Parathyroid adenoma (tissue), 2 donors: ENCODE data around the gene COX4I2.
"Not testable (repeated sequence)": the region's sequence is repeated elsewhere in the genome, so short reads cannot be mapped to it uniquely, and the experiment has no call there.

Experiments used
- H2AFZ ChIP-seq: fragments of 300-600 bp; sonication (generic); one replicate; pipeline ENCODE4 v1.7.0; 2017; ENCODE audit warnings: antibody characterized with exemption, mild to moderate bottlenecking
- H3K27ac ChIP-seq: fragments of 300-600 bp; sonication (generic); one replicate; pipeline ENCODE4 v1.7.0; 2017
- H3K27me3 ChIP-seq: fragments of 300-600 bp; sonication (generic); one replicate; pipeline ENCODE4 v1.7.0; 2017; ENCODE audit warnings: low read length; ENCODE audit not compliant: control insufficient read depth, insufficient read depth
- H3K36me3 ChIP-seq: fragments of 300-600 bp; sonication (generic); one replicate; pipeline ENCODE4 v1.7.0; 2017; ENCODE audit warnings: low read length; ENCODE audit not compliant: control insufficient read depth, insufficient read depth
- H3K4me1 ChIP-seq: fragments of 300-600 bp; sonication (generic); one replicate; pipeline ENCODE4 v1.7.0; 2017; ENCODE audit warnings: control low read depth
- H3K4me2 ChIP-seq: fragments of 300-600 bp; sonication (generic); one replicate; pipeline ENCODE4 v1.7.0; 2017; ENCODE audit warnings: low read length
- H3K4me3 ChIP-seq: fragments of 300-600 bp; sonication (generic); one replicate; pipeline ENCODE4 v1.7.0; 2017; ENCODE audit warnings: low read depth, low read length
- H3K79me2 ChIP-seq: fragments of 300-600 bp; sonication (generic); one replicate; pipeline ENCODE4 v1.7.0; 2017; ENCODE audit warnings: control low read depth
- H3K9ac ChIP-seq: fragments of 300-600 bp; sonication (generic); one replicate; pipeline ENCODE4 v1.7.0; 2017; ENCODE audit warnings: mild to moderate bottlenecking
- H3K9me3 ChIP-seq: fragments of 300-600 bp; sonication (generic); one replicate; pipeline ENCODE4 v1.7.0; 2017; ENCODE audit warnings: low read length; ENCODE audit not compliant: control insufficient read depth
- CTCF ChIP-seq: fragments of 300-600 bp; sonication (generic); IDR thresholded peaks from one replicate; pipeline ENCODE4 v1.7.0; 2017; ENCODE audit warnings: antibody characterized with exemption, mild to moderate bottlenecking
- donor health status: primary hyperparathyroidism.

Gene COX4I2

GRCh38 chr20:31607640-31608250 is 30.0 kb upstream of the COX4I2 start:
- no peaks in the 10 kb centered on the region for H3K27me3 ChIP-seq
- no peaks in the 10 kb centered on the region for H3K36me3 ChIP-seq
- H3K79me2 ChIP-seq: no peaks in the 10 kb centered on the region
- no peak overlapping the region for H2AFZ ChIP-seq
- H3K9ac ChIP-seq: no peak overlapping the region
- TF ChIP-seq CTCF: no peak
- H3K4me1 ChIP-seq: peaks cover 7% of the 10 kb centered on the region
- no peak overlapping the region for H3K4me2 ChIP-seq
- H3K4me3 ChIP-seq: no peak overlapping the region
- H3K27ac ChIP-seq: peak overlapping the region; percentile 47
- H3K9me3 ChIP-seq: no peaks in the 10 kb centered on the region

GRCh38 chr20:31608251-31608945 is 29.3 kb upstream of the COX4I2 start:
- H3K79me2 ChIP-seq: no peaks in the 10 kb centered on the region
- H3K9me3 ChIP-seq: no peaks in the 10 kb centered on the region
- H2AFZ ChIP-seq: peak overlapping the region; percentile 70
- TF ChIP-seq CTCF: no peak
- peak overlapping the region; percentile 47 for H3K27ac ChIP-seq
- no peak overlapping the region for H3K4me3 ChIP-seq
- H3K36me3 ChIP-seq: no peaks in the 10 kb centered on the region
- no peak overlapping the region for H3K4me2 ChIP-seq
- no peak overlapping the region for H3K9ac ChIP-seq
- peaks cover 7% of the 10 kb centered on the region for H3K4me1 ChIP-seq
- H3K27me3 ChIP-seq: no peaks in the 10 kb centered on the region

GRCh38 chr20:31612271-31612640 is 25.5 kb upstream of the COX4I2 start:
- H3K4me1 ChIP-seq, H3K4me2 ChIP-seq, H3K9ac ChIP-seq, H3K27ac ChIP-seq, H3K4me3 ChIP-seq, H3K9me3 ChIP-seq, H3K27me3 ChIP-seq, H3K36me3 ChIP-seq, H3K79me2 ChIP-seq, H2AFZ ChIP-seq: not testable (repeated sequence)

- no peaks in the 10 kb centered on the region for H3K36me3 ChIP-seq
- H3K4me1 ChIP-seq: no peaks in the 10 kb centered on the region
- H3K27me3 ChIP-seq: no peaks in the 10 kb centered on the region
- H3K4me2 ChIP-seq: no peak overlapping the region
- no peak overlapping the region for H2AFZ ChIP-seq
- no peaks in the 10 kb centered on the region for H3K79me2 ChIP-seq
- no peak overlapping the region for H3K9ac ChIP-seq
- no peaks in the 10 kb centered on the region for H3K9me3 ChIP-seq
- H3K4me3 ChIP-seq: no peak overlapping the region
- H3K27ac ChIP-seq: no peak overlapping the region
- TF ChIP-seq CTCF: no peak
Measured at GRCh38 chr20:31615416-31615815, 22.3 kb upstream of the COX4I2 start.

GRCh38 chr20:31617432-31618104 is 20.1 kb upstream of the COX4I2 start:
- TF ChIP-seq CTCF: no peak
- Histone ChIP-seq H3K36me3 (no peaks in the 10 kb centered on the region), H3K9me3 (no peaks in the 10 kb centered on the region), H3K4me3 (no peak overlapping the region), H2AFZ (no peak overlapping the region), H3K4me2 (no peak overlapping the region), H3K27ac (no peak overlapping the region), H3K27me3 (no peaks in the 10 kb centered on the region), H3K79me2 (no peaks in the 10 kb centered on the region), H3K4me1 (no peaks in the 10 kb centered on the region), H3K9ac (no peak overlapping the region)
